Measurements from ENCODE around the gene MLH3. TPM values are rescaled to one million over a fixed set of nuclear protein-coding genes. Genes with fewer than 3 reads are reported as not detected.

The MLH3 gene
- total and polyA plus RNA-seq, 2 of the 13 experiments (the other 11 are each of a cell fraction or from before 2014, with no cell fraction given) = 14.4 to 24.8 TPM

Small RNAs within 50 kb of the gene (small RNA-seq; reads per million reads assigned to genes)
- gene RNU6-689P (ENCODE audit: insufficient read depth in 2 of 3, insufficient read length in 3 of 3, low read depth in 2 of 3, low replicate concordance in 1 of 3) = 0 reads per million in 3 experiments

Other genes starting within 250 kb of the MLH3 start
- gene PROX2, start 175.3 kb downstream of the MLH3 start, total RNA-seq (2016; rRNA removed; fragmentation: Illumina TruSeq; extraction: Trizol) = not detected in 2 replicates
- not detected in 2 replicates for gene PROX2, start 175.3 kb downstream of the MLH3 start, polyA plus RNA-seq (2011; rRNA removed)
- 56.5 and 69.9 TPM in 2 replicates for gene DLST, start 169.6 kb downstream of the MLH3 start, total RNA-seq (2016; rRNA removed; fragmentation: Illumina TruSeq; extraction: Trizol)
- 94.3 and 102 TPM in 2 replicates for gene DLST, start 169.6 kb downstream of the MLH3 start, polyA plus RNA-seq (2011; rRNA removed)
- gene RPS6KL1, start 128.2 kb downstream of the MLH3 start, total RNA-seq (2016; rRNA removed; fragmentation: Illumina TruSeq; extraction: Trizol) = 8.1 and 11.5 TPM in 2 replicates
- 6.5 and 10.3 TPM in 2 replicates for gene RPS6KL1, start 128.2 kb downstream of the MLH3 start, polyA plus RNA-seq (2011; rRNA removed)
- gene PGF, start 95.9 kb downstream of the MLH3 start, total RNA-seq (2016; rRNA removed; fragmentation: Illumina TruSeq; extraction: Trizol) = 20.3 and 27.5 TPM in 2 replicates
- 10.7 and 15.9 TPM in 2 replicates for gene PGF, start 95.9 kb downstream of the MLH3 start, polyA plus RNA-seq (2011; rRNA removed)
- gene EIF2B2, start 48.5 kb downstream of the MLH3 start, total RNA-seq (2016; rRNA removed; fragmentation: Illumina TruSeq; extraction: Trizol) = 54.4 and 80.9 TPM in 2 replicates
- gene EIF2B2, start 48.5 kb downstream of the MLH3 start, polyA plus RNA-seq (2011; rRNA removed) = 71.7 and 78.6 TPM in 2 replicates
- gene ACYP1, start 12.6 kb upstream of the MLH3 start, total RNA-seq (2016; rRNA removed; fragmentation: Illumina TruSeq; extraction: Trizol) = 9.7 and 11.1 TPM in 2 replicates
- gene ACYP1, start 12.6 kb upstream of the MLH3 start, polyA plus RNA-seq (2011; rRNA removed) = 17.3 and 22.4 TPM in 2 replicates
- gene ZC2HC1C, start 18.2 kb upstream of the MLH3 start, total RNA-seq (2016; rRNA removed; fragmentation: Illumina TruSeq; extraction: Trizol) = 3.3 and 5.3 TPM in 2 replicates
- gene ZC2HC1C, start 18.2 kb upstream of the MLH3 start, polyA plus RNA-seq (2011; rRNA removed) = 3.0 and 3.5 TPM in 2 replicates
- gene NEK9, start 75.6 kb upstream of the MLH3 start, total RNA-seq (2016; rRNA removed; fragmentation: Illumina TruSeq; extraction: Trizol) = 16.5 and 29.4 TPM in 2 replicates
- gene NEK9, start 75.6 kb upstream of the MLH3 start, polyA plus RNA-seq (2011; rRNA removed) = 27.3 and 32.1 TPM in 2 replicates
- gene TMED10, start 125.1 kb upstream of the MLH3 start, total RNA-seq (2016; rRNA removed; fragmentation: Illumina TruSeq; extraction: Trizol) = 183 and 311 TPM in 2 replicates
- 292 and 377 TPM in 2 replicates for gene TMED10, start 125.1 kb upstream of the MLH3 start, polyA plus RNA-seq (2011; rRNA removed)
- gene FOS, start 227.4 kb upstream of the MLH3 start, total RNA-seq (2016; rRNA removed; fragmentation: Illumina TruSeq; extraction: Trizol) = 4.3 and 24.2 TPM in 2 replicates
- gene FOS, start 227.4 kb upstream of the MLH3 start, polyA plus RNA-seq (2011; rRNA removed) = 15.9 and 26.2 TPM in 2 replicates

All from HepG2 (cell line).